GM18505 (cell line): ENCODE measurements around the gene TMBIM6.
"Not testable (repeated sequence)": the region's sequence is repeated elsewhere in the genome, so short reads cannot be mapped to it uniquely, and the experiment has no call there.

Source experiments
- ATAC-seq: cut with Tn5 transposase; IDR thresholded peaks from one replicate; pipeline ENCODE4 v1.9.1; 2021; ENCODE audit not compliant: unreplicated experiment
- POLR2A ChIP-seq: IDR thresholded peaks from 4 replicates; pipeline ENCODE4 v1.6.1; 2011; ENCODE audit warnings: borderline replicate concordance; ENCODE audit not compliant: insufficient read depth, insufficient read length; ENCODE audit errors: extremely low read depth

The TMBIM6 gene

DNA sequence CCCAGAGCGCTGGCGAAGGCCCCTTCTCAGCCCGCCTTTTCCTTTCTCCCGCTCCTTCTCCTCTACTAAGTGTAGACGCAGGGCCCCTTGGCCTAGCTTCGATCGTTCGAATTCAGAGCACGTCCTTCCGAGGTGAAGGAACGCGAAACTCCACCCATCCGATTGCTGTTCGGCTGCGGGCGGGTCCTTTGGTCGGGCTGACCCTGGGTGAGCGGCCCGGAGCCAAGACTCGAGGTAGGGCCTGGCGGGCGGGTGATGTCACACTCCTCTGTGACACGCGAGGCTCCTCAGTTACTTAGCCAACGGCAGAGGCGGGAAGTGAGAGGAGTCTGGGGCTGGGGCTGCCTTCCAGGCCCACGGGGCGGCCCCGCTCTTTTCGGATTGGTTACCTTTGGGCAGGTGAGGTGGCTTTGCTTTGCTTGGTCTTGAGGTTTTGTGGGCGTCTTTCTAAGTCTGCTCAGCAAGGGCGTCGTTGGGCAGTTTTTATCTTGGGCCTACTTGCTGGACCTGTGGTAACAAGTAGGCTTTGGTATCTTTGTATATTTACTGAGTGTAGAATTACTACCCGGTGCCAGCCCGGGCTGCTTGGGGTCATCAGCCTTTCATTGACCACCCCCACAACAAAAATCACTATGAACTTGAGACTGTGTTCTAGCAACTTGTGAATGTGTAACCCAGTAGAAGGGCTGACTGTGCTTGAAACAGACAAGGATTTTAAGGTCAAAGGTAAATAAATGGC, 694 bp downstream of the TMBIM6 start:
- peak; percentile 52 for ATAC-seq

DNA sequence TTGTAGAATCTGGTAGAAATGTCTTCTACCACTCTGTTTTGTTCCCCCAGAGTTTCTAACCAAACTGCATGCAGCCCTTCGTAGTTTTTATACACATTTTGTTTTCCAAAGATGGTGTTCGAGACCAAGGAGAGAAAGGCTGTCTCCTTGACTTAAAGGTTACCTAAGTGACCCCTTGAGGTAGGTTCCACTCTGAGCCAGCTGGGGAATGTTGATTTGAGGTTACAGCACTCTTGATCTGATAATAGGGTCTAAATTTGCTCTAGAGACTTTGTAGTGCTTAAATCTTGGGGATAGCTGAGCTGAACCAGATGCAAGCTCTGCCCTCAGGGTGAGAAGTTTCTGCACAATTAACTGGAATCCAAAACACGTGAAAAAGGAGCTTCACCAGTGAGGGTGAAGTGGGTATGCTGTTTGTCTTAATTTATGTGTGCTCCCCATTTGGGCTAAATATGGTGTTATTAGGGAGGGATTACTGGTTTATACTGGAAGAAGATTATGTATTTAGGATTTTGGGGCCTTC, 3.1 kb downstream of the TMBIM6 start:
- no peak for TF ChIP-seq POLR2A
- ATAC-seq, result no peak

More for the DNA sequence above, 694 bp downstream of the TMBIM6 start:
- TF ChIP-seq POLR2A, result peak; percentile 42

DNA sequence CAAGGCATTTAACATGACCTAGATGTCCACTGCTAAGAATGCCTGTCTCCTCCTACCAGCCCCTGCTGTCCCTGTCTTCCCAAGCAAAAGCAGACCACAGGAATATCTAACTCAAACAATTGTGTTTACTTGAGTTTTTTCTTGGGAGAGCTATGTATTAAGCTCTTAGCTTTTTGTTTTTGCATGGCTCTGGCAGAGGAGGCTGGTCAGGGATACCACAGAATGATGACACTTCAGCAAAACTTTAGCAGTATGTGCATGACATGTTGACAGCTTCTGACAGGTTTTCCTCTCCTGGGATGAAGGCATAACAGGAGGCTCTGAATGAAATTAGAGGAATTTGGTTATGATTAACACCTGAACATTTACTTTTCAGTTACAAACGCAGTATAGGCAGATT, 6.9 kb downstream of the TMBIM6 start:
- ATAC-seq, result no peak
- no peak for TF ChIP-seq POLR2A

DNA sequence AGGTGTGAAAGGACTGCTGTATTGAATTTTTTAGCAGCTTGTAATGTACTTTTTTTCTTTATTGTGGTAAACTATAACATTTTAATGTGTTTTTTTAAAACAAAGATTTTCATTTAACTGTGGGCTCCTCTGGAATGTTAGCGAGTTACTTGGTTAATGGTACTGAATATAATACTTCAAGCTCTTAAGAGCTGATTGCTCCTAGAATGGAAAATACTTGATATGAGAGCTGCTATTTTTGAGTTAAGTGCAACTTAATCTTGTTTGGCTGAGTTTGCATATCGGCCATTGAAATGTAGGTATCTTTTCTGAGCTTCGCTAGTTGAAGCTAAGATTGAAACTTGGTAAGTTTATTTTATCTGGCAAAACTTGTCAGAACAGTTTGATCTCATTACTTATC, 7.4 kb downstream of the TMBIM6 start:
- ATAC-seq, result no peak
- no peak for TF ChIP-seq POLR2A

DNA sequence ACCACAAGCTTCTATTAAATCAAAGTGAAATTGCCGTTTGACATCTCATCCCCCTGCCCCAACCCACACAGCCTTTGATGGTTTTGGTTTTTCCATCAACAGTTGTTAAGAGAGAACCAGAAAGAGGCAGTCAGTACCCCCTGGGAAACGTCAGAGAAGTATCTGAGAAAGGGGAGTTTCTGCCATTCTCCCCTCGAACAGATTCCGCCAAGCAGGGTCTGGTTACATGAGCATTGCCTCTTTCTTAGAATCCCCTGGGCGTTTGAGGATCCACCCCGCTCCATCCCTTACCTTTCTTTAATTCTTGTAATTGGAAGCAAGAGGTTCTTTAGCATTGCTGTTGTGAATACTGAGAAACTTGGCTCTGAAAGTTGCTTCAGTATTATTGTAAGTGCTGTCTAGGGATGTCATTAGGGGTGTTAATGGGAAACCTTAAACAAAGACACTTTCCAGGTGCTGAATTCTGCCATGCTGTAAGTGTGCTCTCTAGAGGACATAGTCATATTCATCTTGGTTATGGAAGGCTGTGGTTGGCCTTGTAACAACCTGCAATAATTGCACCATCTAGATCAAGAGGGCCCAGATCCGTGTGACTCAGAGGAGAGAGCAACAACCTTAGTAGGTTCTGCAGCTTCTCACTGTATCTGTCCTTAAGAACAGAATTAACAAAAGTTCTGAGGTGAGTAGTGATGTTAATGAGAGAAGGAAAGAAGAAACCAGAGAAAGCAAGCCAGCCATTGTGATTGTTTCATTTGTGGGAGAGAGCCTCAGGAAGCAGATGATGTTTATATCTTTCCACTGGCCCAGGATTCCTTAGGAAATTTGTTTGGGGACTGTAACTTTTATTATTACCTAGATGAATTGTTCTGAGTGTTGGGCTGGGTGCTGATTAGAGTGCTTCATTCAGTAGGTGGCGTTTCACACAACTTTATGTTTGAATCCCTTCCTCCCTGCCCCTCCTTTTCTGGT, 9.0 kb downstream of the TMBIM6 start:
- no peak for ATAC-seq
- no peak for TF ChIP-seq POLR2A

DNA sequence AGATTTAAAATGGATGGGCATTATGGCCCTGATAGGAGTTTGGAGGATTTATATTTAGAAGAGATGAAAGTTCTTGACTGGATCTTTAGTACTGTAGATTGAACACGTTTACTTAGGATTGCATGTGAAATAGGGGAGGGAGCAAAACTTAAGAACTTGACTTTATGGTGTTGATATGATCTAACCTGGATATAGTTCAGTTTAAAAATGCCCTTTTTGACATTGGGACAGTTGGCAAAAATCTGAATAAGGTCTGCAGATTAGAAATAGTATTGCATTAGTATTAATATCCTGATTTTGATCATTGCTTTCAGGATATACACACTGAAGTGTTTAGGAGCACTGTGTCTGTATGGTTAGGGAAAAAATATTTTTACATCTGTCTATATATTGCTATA, 9.6 kb downstream of the TMBIM6 start:
- no peak for ATAC-seq
- TF ChIP-seq POLR2A, result no peak

DNA sequence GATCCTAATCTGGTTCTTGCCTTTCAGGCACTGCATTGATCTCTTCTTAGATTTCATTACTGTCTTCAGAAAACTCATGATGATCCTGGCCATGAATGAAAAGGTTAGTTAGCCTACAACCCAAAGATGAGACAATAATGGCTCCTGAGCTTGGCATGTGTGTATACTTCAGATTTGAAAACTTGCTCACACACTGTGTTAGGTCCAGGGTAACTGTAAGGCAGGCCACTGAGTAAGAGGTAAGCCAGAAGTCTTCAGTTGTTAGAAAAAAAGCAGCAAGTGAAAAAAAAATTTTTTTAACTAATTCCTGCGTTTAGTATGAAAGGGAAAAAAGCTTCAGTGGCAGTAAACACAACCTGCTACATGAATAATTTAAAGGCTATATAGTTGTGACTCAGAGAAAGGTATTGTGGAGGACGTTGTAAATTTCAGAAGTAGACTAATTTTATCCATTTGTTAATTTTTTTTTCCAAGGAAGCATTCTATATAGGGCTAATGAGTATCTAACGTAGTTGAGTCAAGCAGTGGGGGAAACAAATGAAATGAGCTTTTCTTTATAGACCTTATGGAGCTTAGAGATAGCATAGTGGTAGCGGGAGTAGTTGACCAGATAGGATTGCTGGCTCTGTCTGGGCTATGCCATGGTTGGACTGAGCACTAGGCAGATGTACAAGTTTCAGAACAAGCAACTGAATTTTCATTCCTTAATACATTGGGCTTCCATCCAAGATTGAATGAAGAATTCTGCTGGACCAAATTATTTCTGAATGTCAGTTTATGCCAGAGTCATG, 20.5 kb downstream of the TMBIM6 start:
- no peak for TF ChIP-seq POLR2A
- ATAC-seq, result no peak

DNA sequence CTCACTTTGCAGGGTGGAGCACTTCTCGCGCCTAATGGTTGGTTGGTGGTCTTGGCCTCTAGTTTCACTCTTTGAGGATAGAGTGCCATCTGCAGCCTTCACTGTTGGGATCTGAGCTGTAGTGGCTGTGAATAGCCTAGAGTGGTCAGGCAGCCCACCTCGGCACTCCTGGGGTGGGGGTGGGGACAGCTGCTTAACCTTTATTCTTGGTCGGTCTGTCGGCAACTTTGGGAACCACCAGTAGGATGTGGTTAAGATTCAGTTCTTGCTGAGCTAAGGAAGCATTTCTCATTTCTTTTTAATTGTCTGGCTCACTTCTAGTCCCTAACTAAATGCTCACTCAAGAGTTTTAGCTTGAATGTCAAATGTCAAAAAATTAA, 21.1 kb downstream of the TMBIM6 start:
- ATAC-seq, result no peak
- TF ChIP-seq POLR2A, result no peak

DNA sequence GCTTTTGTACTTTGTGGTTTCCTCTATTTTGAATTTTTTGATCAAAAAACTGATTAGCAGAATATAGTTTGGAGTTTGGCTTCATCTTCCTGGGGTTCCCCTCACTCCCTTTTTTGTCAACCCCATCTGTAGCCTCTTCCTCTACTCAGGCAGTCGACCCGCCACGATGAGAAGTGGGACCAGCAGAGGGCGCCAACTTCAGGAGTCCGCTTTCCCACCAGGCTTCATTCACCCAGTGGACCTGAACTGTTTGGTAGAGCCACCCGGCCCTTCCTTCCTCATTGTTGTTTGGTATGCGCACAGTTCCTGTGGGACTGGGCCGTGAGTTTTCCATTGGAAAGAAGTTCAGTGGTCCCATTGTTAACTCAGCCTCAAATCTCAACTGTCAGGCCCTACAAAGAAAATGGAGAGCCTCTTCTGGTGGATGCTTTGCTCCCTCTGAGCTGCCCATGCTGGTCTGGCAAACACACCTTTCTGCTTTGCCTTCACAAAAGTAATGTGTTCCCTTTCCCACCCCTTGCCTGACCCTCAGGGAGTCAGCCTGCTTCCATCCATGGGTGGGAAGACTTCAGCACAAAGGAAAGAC, 21.7 kb downstream of the TMBIM6 start:
- TF ChIP-seq POLR2A, result no peak

DNA sequence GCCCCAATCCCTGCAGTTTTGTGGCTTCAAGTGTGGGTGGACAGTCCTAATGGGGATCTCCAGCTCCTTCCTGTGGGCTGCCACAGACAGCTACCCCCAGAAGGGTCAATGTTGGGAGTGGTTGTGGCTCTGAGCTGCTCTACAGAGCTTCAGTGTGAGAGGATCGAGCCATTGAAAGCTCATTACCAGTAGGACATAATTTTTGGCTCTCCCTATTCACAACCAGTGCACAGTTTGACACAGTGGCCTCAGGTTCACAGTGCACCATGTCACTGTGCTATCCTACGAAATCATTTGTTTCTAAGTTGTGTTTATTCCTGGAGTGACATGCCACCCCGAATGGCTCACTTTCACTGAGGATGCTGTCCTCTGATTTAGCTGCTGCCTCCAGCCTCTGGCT, 22.8 kb downstream of the TMBIM6 start:
- ATAC-seq, result no peak
- TF ChIP-seq POLR2A, result no peak

More for the DNA sequence above, 21.7 kb downstream of the TMBIM6 start:
- ATAC-seq, result no peak

DNA sequence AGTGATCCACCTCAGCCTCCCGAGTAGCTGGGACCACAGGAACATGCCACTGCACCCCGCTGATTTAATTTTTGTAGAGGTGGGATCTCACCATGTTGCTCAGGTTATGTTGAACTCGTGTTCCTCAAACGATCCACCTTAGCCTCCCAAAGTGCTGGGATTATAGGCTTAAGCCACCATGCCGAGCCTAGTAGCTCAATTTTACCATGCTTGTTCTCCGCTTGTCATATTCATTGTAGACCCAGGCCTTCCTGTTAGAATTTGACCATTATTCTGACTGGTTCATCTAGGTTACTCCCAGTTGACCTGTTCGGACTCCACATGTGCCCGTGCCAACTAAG, 24.7 kb downstream of the TMBIM6 start:
- ATAC-seq, result no peak
- no peak for TF ChIP-seq POLR2A

DNA sequence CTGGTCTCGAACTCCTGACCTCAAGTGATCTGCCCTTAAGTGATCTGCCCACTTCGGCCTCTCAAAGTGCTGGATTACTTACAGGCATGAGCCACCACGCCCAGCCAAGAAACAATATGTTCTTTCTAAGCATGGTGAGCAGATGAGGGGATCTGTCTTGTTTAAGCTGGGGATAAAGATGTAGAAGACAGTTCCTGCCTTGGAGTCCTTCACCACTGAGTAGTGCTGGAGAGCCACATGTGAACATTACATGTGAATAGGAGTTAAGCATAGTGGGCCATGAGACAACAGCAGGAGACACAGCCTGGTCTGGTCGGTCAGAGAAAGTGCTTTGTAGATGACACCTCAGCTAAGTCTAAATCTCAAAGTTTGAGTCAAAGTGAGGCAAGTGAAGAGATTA, 26.0 kb downstream of the TMBIM6 start:
- ATAC-seq, result no peak
- no peak for TF ChIP-seq POLR2A

DNA sequence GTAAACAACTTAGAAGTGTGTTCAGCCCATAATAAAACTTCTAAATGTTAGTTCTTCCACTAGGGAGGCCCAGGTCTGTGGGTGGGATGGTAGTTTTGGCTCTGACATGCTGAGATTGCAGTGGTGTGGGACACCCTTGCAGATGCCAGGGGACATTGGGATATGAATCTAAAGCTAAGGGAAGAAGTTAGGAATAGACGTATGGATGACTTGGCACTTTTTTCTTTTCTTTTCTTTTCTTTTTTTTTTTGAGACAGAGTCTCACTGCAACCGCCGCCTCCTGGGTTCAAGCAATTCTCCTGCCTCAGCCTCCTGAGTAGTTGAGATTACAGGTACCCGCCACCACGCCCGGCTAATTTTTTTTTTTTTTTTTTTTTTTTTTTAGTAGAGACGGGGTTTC, 31.7 kb downstream of the TMBIM6 start:
- not testable (repeated sequence) for ATAC-seq

DNA sequence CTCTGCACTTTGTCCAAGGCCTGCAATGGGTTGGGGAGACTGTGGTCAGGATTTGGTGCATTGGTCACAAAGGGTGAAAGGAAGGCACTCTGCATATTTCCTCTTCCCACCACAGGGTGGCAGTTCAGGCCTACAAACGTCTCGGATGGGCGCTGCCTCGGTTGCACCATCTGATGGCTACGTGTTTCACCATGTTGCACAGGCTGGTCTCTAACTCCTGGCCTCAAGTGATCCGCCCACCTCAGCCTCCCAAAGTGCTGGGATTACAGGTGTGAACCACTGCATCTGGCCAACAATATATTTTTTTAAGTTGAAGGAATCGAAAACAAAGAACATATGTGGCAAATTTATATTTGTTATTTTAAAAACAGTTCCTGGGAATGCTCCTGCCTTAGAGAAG, 35.1 kb downstream of the TMBIM6 start:
- no peak for ATAC-seq

More for the DNA sequence above, 35.1 kb downstream of the TMBIM6 start:
- TF ChIP-seq POLR2A, result no peak
